Liver (tissue), 9 donors: ENCODE measurements around the gene CAMKMT. TPM values are rescaled to one million over a fixed set of nuclear protein-coding genes. Genes with fewer than 3 reads are reported as not detected.

Experiments used
- DNase-seq: peaks from one replicate; pipeline ENCODE4 v3.0.0-alpha.2; 2017; ENCODE audit warnings: low spot score
- H3K27ac ChIP-seq, 2 donors: one replicate each; pipeline ENCODE4 v1.7.0; 2013; ENCODE audit warnings: inconsistent platforms in 2 of 2, low read length in 2 of 2, control low read depth in 1 of 2, low read depth in 1 of 2, mild to moderate bottlenecking in 1 of 2
- H3K27me3 ChIP-seq, 4 donors: one replicate each; pipeline versions ENCODE4 v1.6.1 to v1.7.0; 2013; ENCODE audit warnings: low read length in 3 of 4, inconsistent platforms in 1 of 4, mild to moderate bottlenecking in 1 of 4, moderate library complexity in 1 of 4; ENCODE audit not compliant: control insufficient read depth in 4 of 4, insufficient read depth in 4 of 4
- H3K36me3 ChIP-seq, 4 donors: one replicate each; pipeline versions ENCODE4 v1.6.1 to v1.7.0; 2013; ENCODE audit warnings: low read length in 3 of 4, mild to moderate bottlenecking in 3 of 4, low read depth in 1 of 4, moderate library complexity in 1 of 4; ENCODE audit not compliant: control insufficient read depth in 4 of 4, insufficient read depth in 3 of 4
- H3K4me1 ChIP-seq, 4 donors: one replicate each; pipeline versions ENCODE4 v1.6.1 to v1.7.0; 2013; ENCODE audit warnings: low read length in 3 of 4, mild to moderate bottlenecking in 3 of 4, moderate library complexity in 1 of 4; ENCODE audit not compliant: control insufficient read depth in 4 of 4, insufficient read depth in 4 of 4
- H3K4me3 ChIP-seq, 3 donors: one replicate each; pipeline versions ENCODE4 v1.6.1 to v1.7.0; 2013; ENCODE audit warnings: low read length in 3 of 3, control low read depth in 1 of 3, low read depth in 1 of 3, mild to moderate bottlenecking in 1 of 3
- H3K9ac ChIP-seq, 2 donors: one replicate each; pipeline ENCODE4 v1.7.0; 2013; ENCODE audit warnings: low read length in 2 of 2, mild to moderate bottlenecking in 2 of 2, moderate library complexity in 2 of 2, control low read depth in 1 of 2, low read depth in 1 of 2
- H3K9me3 ChIP-seq, 4 donors: one replicate each; pipeline versions ENCODE4 v1.6.1 to v1.7.0; 2013; ENCODE audit warnings: low read length in 3 of 4; ENCODE audit not compliant: control insufficient read depth in 4 of 4
- EGR1 ChIP-seq, 2 donors: IDR thresholded peaks; 2 replicates each; pipeline ENCODE4 v1.6.1; 2016 to 2018; ENCODE audit warnings: antibody characterized with exemption in 2 of 2, low read depth in 2 of 2
- FOXA1 ChIP-seq: IDR thresholded peaks from 2 replicates; pipeline ENCODE4 v1.6.1; 2016; ENCODE audit warnings: antibody characterized with exemption
- FOXA2 ChIP-seq: IDR thresholded peaks from 2 replicates; pipeline ENCODE4 v1.6.1; 2016; ENCODE audit warnings: antibody characterized with exemption
- GABPA ChIP-seq, 2 donors: IDR thresholded peaks in 1 of 2; conservative IDR thresholded peaks in 1 of 2; 2 replicates each; pipeline ENCODE4 v1.6.1; 2016; ENCODE audit warnings: antibody characterized with exemption in 2 of 2, mild to moderate bottlenecking in 1 of 2, moderate library complexity in 1 of 2
- HNF4A ChIP-seq, 2 donors: conservative IDR thresholded peaks; 2 replicates each; pipeline ENCODE4 v1.6.1; 2016; ENCODE audit warnings: antibody characterized with exemption in 2 of 2, mild to moderate bottlenecking in 2 of 2
- HNF4G ChIP-seq: IDR thresholded peaks from 2 replicates; pipeline ENCODE4 v1.6.1; 2016; ENCODE audit warnings: antibody characterized with exemption
- JUND ChIP-seq, 2 donors: IDR thresholded peaks; 2 replicates each; pipeline ENCODE4 v1.6.1; 2016; ENCODE audit warnings: antibody characterized with exemption in 2 of 2
- NR2F2 ChIP-seq: IDR thresholded peaks from 2 replicates; pipeline ENCODE4 v1.6.1; 2016; ENCODE audit warnings: antibody characterized with exemption
- RAD21 ChIP-seq, 2 donors: IDR thresholded peaks; 2 replicates each; pipeline ENCODE4 v1.6.1; 2016; ENCODE audit warnings: antibody characterized with exemption in 2 of 2, mild to moderate bottlenecking in 2 of 2
- RXRA ChIP-seq, 2 donors: IDR thresholded peaks; 2 replicates each; pipeline ENCODE4 v1.6.1; 2017 to 2018; ENCODE audit warnings: antibody characterized with exemption in 2 of 2, mild to moderate bottlenecking in 1 of 2
- SP1 ChIP-seq: IDR thresholded peaks from 2 replicates; pipeline ENCODE4 v1.6.1; 2018; ENCODE audit warnings: antibody characterized with exemption, mild to moderate bottlenecking
- TAF1 ChIP-seq: conservative IDR thresholded peaks from 2 replicates; pipeline ENCODE4 v1.6.1; 2016; ENCODE audit warnings: antibody characterized with exemption, mild to moderate bottlenecking
- YY1 ChIP-seq: IDR thresholded peaks from 2 replicates; pipeline ENCODE4 v1.6.1; 2016; ENCODE audit warnings: antibody characterized with exemption, mild to moderate bottlenecking
- WGBS: extraction: QIAGEN DNeasy Blood & Tissue Kit; methylation state at CpG from one replicate; pipeline ENCODE4 v1.1.7; 2013; 5-methylcytosine and 5-hydroxymethylcytosine counted together
- polyA plus RNA-seq, 2 donors: library from polyadenylated mRNA; stranded (reverse) in 1 of 2; unstranded in 1 of 2; fragments of 200-250 nt in 1 of 2; fragments of >200 nt in 1 of 2; fragmentation: Nextera tagmentation in 1 of 2; extraction: Ambion mirVana in 1 of 2; gene quantifications; one replicate each; pipeline versions ENCODE4 v1.2.1 to v1.2.3, GENCODE V29; 2013 to 2015
- total RNA-seq, 2 donors: library from RNA; depleted of rRNA; stranded (reverse); fragments of >200 nt; gene quantifications; one replicate each; pipeline ENCODE4 v1.2.3, GENCODE V29; 2014
- TF ChIP-seq, protein P1 (sequence below): IDR thresholded peaks from 2 replicates; pipeline ENCODE4 v1.6.1; 2016; ENCODE audit warnings: antibody characterized with exemption
- TF ChIP-seq, protein P2 (sequence below): IDR thresholded peaks from 2 replicates; pipeline ENCODE4 v1.6.1; 2016; ENCODE audit warnings: antibody characterized with exemption, mild to moderate bottlenecking
- TF ChIP-seq, protein P3 (sequence below): IDR thresholded peaks from 2 replicates; pipeline ENCODE4 v1.6.1; 2016; ENCODE audit warnings: antibody characterized with exemption
- TF ChIP-seq, protein P4 (sequence below): fragments of 150-350 bp; IDR thresholded peaks from 2 replicates; pipeline ENCODE4 v1.5.1; 2017; ENCODE audit warnings: improper control_type of control experiment, low read depth, low read length; ENCODE audit not compliant: missing input control
- TF ChIP-seq, protein P5 (sequence below): IDR thresholded peaks from 2 replicates; pipeline ENCODE4 v1.6.1; 2016; ENCODE audit warnings: antibody characterized with exemption
- donor health status: healthy.
- donor health status: healthy.
- donor health status: healthy.
- donor health status: healthy.
- donor health status: healthy.

CAMKMT gene
- total and polyA plus RNA-seq, 4 donors = 1.5 to 12.7 (median 7.1) TPM

DNA sequence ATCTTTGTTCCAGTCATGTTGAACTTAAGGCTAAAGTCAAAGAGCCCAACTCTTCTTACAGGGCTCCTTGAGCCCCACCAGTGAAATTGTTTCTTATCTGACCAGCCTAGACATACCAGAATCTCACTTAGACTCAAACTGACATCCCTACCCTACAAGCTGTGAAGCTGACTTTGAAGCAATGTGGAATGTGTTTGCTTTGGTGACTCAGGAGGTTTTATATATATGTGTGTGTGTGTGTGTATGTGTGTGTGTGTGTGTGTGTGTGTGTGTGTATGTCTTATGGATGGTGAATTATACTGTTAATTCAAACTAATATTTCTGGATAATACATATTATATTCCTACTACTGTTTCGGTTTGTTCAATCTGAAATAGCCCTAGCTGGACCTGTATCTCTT lies 67.3 kb downstream of the CAMKMT start:
- Histone ChIP-seq H3K27ac (no peak overlapping the region), H3K4me1 (no peaks in the 10 kb centered on the region), H3K4me3 (no peak overlapping the region), H3K27me3 (no peaks in the 10 kb centered on the region), H3K9me3 (no peaks in the 10 kb centered on the region), H3K9ac (no peak overlapping the region), H3K36me3 (no peaks in the 10 kb centered on the region)
- TF ChIP-seq RAD21 (IDR thresholded peaks at IDR 0.05) = no peak
- no peak for TF ChIP-seq YY1
- no peak for TF ChIP-seq SP1
- TF ChIP-seq, protein P1, sequence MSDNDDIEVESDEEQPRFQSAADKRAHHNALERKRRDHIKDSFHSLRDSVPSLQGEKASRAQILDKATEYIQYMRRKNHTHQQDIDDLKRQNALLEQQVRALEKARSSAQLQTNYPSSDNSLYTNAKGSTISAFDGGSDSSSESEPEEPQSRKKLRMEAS = no peak
- no peak for TF ChIP-seq GABPA (IDR thresholded peaks at IDR 0.05 in 1 of 2, conservative IDR thresholded peaks at IDR 0.05 in 1 of 2)
- TF ChIP-seq JUND (IDR thresholded peaks at IDR 0.05) = no peak
- no peak for TF ChIP-seq NR2F2
- TF ChIP-seq FOXA2 = no peak
- no peak for TF ChIP-seq FOXA1
- no peak for TF ChIP-seq RXRA (IDR thresholded peaks at IDR 0.05)
- TF ChIP-seq HNF4G = no peak
- 95% methylated on average over 1 of the region's 1 CpG for WGBS
- no peak for DNase-seq

DNA sequence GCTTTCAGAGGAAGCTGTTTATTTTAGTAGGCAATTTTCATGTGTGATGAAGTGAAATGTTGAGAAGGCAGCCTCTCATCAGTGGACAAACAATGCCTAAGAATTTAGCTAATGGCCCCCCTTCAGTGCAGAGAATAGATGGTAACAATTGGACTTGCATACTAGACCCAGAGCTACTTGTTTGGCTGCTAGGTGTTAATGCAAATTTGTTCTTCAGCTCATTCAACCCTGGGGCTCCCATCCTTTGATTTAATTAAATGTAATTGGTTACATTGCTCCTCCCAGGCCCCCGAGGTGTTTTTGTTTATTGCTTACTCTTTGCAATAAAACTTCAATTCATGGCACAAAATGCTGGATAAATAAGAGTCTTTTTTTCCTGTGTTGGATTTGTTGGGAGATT lies 68.6 kb downstream of the CAMKMT start:
- Histone ChIP-seq H3K36me3 (no peaks in the 10 kb centered on the region), H3K4me1 (no peaks in the 10 kb centered on the region), H3K27ac (no peak overlapping the region), H3K4me3 (no peak overlapping the region), H3K27me3 (no peaks in the 10 kb centered on the region), H3K9me3 (no peaks in the 10 kb centered on the region), H3K9ac (no peak overlapping the region)
- WGBS = 85% methylated on average over 1 of the region's 1 CpG
- DNase-seq = no peak
- TF ChIP-seq, protein P2, sequence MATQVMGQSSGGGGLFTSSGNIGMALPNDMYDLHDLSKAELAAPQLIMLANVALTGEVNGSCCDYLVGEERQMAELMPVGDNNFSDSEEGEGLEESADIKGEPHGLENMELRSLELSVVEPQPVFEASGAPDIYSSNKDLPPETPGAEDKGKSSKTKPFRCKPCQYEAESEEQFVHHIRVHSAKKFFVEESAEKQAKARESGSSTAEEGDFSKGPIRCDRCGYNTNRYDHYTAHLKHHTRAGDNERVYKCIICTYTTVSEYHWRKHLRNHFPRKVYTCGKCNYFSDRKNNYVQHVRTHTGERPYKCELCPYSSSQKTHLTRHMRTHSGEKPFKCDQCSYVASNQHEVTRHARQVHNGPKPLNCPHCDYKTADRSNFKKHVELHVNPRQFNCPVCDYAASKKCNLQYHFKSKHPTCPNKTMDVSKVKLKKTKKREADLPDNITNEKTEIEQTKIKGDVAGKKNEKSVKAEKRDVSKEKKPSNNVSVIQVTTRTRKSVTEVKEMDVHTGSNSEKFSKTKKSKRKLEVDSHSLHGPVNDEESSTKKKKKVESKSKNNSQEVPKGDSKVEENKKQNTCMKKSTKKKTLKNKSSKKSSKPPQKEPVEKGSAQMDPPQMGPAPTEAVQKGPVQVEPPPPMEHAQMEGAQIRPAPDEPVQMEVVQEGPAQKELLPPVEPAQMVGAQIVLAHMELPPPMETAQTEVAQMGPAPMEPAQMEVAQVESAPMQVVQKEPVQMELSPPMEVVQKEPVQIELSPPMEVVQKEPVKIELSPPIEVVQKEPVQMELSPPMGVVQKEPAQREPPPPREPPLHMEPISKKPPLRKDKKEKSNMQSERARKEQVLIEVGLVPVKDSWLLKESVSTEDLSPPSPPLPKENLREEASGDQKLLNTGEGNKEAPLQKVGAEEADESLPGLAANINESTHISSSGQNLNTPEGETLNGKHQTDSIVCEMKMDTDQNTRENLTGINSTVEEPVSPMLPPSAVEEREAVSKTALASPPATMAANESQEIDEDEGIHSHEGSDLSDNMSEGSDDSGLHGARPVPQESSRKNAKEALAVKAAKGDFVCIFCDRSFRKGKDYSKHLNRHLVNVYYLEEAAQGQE = no peak
- TF ChIP-seq FOXA2 (no peak), HNF4G (no peak), YY1 (no peak), RXRA (IDR thresholded peaks at IDR 0.05) (no peak), JUND (IDR thresholded peaks at IDR 0.05) (no peak), TAF1 (no peak), NR2F2 (no peak), HNF4A (conservative IDR thresholded peaks at IDR 0.05) (no peak), SP1 (no peak), EGR1 (IDR thresholded peaks at IDR 0.05; ENCODE audit: low read depth in 2 of 2) (no peak), FOXA1 (no peak), GABPA (IDR thresholded peaks at IDR 0.05 in 1 of 2, conservative IDR thresholded peaks at IDR 0.05 in 1 of 2) (no peak), RAD21 (IDR thresholded peaks at IDR 0.05) (no peak)
- TF ChIP-seq, protein P3, sequence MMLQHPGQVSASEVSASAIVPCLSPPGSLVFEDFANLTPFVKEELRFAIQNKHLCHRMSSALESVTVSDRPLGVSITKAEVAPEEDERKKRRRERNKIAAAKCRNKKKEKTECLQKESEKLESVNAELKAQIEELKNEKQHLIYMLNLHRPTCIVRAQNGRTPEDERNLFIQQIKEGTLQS = no peak
- TF ChIP-seq, protein P1 = no peak
- TF ChIP-seq, protein P4, sequence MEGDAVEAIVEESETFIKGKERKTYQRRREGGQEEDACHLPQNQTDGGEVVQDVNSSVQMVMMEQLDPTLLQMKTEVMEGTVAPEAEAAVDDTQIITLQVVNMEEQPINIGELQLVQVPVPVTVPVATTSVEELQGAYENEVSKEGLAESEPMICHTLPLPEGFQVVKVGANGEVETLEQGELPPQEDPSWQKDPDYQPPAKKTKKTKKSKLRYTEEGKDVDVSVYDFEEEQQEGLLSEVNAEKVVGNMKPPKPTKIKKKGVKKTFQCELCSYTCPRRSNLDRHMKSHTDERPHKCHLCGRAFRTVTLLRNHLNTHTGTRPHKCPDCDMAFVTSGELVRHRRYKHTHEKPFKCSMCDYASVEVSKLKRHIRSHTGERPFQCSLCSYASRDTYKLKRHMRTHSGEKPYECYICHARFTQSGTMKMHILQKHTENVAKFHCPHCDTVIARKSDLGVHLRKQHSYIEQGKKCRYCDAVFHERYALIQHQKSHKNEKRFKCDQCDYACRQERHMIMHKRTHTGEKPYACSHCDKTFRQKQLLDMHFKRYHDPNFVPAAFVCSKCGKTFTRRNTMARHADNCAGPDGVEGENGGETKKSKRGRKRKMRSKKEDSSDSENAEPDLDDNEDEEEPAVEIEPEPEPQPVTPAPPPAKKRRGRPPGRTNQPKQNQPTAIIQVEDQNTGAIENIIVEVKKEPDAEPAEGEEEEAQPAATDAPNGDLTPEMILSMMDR = no peak
- TF ChIP-seq, protein P5, sequence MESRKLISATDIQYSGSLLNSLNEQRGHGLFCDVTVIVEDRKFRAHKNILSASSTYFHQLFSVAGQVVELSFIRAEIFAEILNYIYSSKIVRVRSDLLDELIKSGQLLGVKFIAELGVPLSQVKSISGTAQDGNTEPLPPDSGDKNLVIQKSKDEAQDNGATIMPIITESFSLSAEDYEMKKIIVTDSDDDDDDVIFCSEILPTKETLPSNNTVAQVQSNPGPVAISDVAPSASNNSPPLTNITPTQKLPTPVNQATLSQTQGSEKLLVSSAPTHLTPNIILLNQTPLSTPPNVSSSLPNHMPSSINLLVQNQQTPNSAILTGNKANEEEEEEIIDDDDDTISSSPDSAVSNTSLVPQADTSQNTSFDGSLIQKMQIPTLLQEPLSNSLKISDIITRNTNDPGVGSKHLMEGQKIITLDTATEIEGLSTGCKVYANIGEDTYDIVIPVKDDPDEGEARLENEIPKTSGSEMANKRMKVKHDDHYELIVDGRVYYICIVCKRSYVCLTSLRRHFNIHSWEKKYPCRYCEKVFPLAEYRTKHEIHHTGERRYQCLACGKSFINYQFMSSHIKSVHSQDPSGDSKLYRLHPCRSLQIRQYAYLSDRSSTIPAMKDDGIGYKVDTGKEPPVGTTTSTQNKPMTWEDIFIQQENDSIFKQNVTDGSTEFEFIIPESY = no peak
